NCI-H2029 (cell line): Measurements from ENCODE around the gene SPINT1.
"Not testable (repeated sequence)": the region's sequence is repeated elsewhere in the genome, so short reads cannot be mapped to it uniquely, and the experiment has no call there.

Experiments used
- DNase-seq: peaks from one replicate; lab custom pipeline; 2025; lab: John Stamatoyannopoulos, UW

Gene SPINT1

GRCh38 chr15:40858706-40859105 is 14.9 kb downstream of the SPINT1 start:
- no peak for DNase-seq

- peak; percentile 20 for DNase-seq
Measured at GRCh38 chr15:40859206-40859851, 15.5 kb downstream of the SPINT1 start.

GRCh38 chr15:40861147-40861546 is 17.3 kb downstream of the SPINT1 start:
- not testable (repeated sequence) for DNase-seq

- DNase-seq = no peak
Measured at GRCh38 chr15:40863660-40864270, 19.9 kb downstream of the SPINT1 start.

- no peak for DNase-seq
Measured at GRCh38 chr15:40867199-40867598, 23.4 kb downstream of the SPINT1 start.

- DNase-seq = no peak
Measured at GRCh38 chr15:40869686-40870085, 25.8 kb downstream of the SPINT1 start.

GRCh38 chr15:40870716-40871115 is 26.9 kb downstream of the SPINT1 start:
- peak; percentile 24 for DNase-seq

- peak; percentile 4 for DNase-seq
Measured at GRCh38 chr15:40871749-40872617, 28.1 kb downstream of the SPINT1 start.

- DNase-seq = no peak
Measured at GRCh38 chr15:40872791-40873693, 29.2 kb downstream of the SPINT1 start.

GRCh38 chr15:40873694-40874561 is 30.1 kb downstream of the SPINT1 start, which contains the start of gene RHOV:
RHOV (minus strand) TSS chr15:40874234; CDS start chr15:40874139, 95 bp downstream.
- peak; percentile 25 for DNase-seq

GRCh38 chr15:40875991-40876730 is 32.3 kb downstream of the SPINT1 start:
- DNase-seq = no peak

GRCh38 chr15:40877694-40878093 is 33.8 kb downstream of the SPINT1 start:
- no peak for DNase-seq

GRCh38 chr15:40878785-40879184 is 34.9 kb downstream of the SPINT1 start:
- no peak for DNase-seq

- DNase-seq = no peak
Measured at GRCh38 chr15:40879609-40880008, 35.8 kb downstream of the SPINT1 start.

GRCh38 chr15:40881351-40881750 is 37.5 kb downstream of the SPINT1 start:
- DNase-seq = no peak

GRCh38 chr15:40886586-40886985 is 42.7 kb downstream of the SPINT1 start:
- no peak for DNase-seq

GRCh38 chr15:40889112-40889511 is 45.3 kb downstream of the SPINT1 start:
- DNase-seq = no peak

- no peak for DNase-seq
Measured at GRCh38 chr15:40891138-40891537, 47.3 kb downstream of the SPINT1 start.

GRCh38 chr15:40891810-40892446 is 48.1 kb downstream of the SPINT1 start:
- no peak for DNase-seq
